Panc1 (cell line): ENCODE results near the gene OSBPL10. TPM values are rescaled to one million over a fixed set of nuclear protein-coding genes. Genes with fewer than 3 reads are reported as not detected.

Source experiments
- ATAC-seq: fragments of 200-7000 bp; cut with Tn5 transposase; 2 replicates; pipeline ENCODE4 v1.9.1; 2020; ENCODE audit warnings: mild to moderate bottlenecking, moderate library complexity
- BruUV-seq: library from RNA; stranded (reverse); fragments of 400-500 nt; replicated peaks from 2 replicates; lab custom pipeline; 2021; lab: Mats Ljungman, UMichigan
- CTCF ChIA-PET: fragments of 300-600 bp; sonication (Branson Sonifier 250); formaldehyde crosslinking; loops from one replicate; lab custom pipeline; 2022; ENCODE audit warnings: antibody characterized with exemption; lab: Charles Lee
- POLR2A ChIA-PET: fragments of 300-600 bp; sonication (Branson Sonifier 250); formaldehyde crosslinking; loops from one replicate; lab custom pipeline; 2022; ENCODE audit warnings: antibody characterized with exemption; lab: Charles Lee
- DNase-seq: peaks from one replicate; pipeline ENCODE4 v3.0.0-alpha.2; 2010; ENCODE audit warnings: low read depth, low spot score
- H3K27ac ChIP-seq: 2 replicates; pipeline ENCODE4 v1.5.1; 2011; ENCODE audit warnings: mild to moderate bottlenecking, low read length, inconsistent platforms
- H3K27me3 ChIP-seq: fragments of 200-500 bp; sonication (Bioruptor generic); 2 replicates; pipeline ENCODE4 v1.6.0; 2014; ENCODE audit warnings: low read length, inconsistent platforms; ENCODE audit not compliant: control insufficient read depth, insufficient read depth
- H3K36me3 ChIP-seq: fragments of 200-500 bp; sonication (Bioruptor generic); 2 replicates; pipeline ENCODE4 v1.5.1; 2014; ENCODE audit warnings: inconsistent platforms, mild to moderate bottlenecking, low read length, moderate library complexity; ENCODE audit not compliant: control insufficient read depth, insufficient read depth
- H3K4me1 ChIP-seq: 2 replicates; pipeline ENCODE4 v1.5.1; 2011; ENCODE audit warnings: inconsistent platforms, mild to moderate bottlenecking, low read length, moderate library complexity; ENCODE audit not compliant: control insufficient read depth, insufficient read depth
- H3K4me3 ChIP-seq, 2 experiments: 2 replicates each; pipeline ENCODE4 v1.5.1; 2011 to 2012; ENCODE audit warnings: low read depth in 2 of 2, low read length in 2 of 2, mild to moderate bottlenecking in 2 of 2, inconsistent platforms in 1 of 2, moderate library complexity in 1 of 2
- H3K9me3 ChIP-seq: fragments of 200-500 bp; sonication (Bioruptor generic); 2 replicates; pipeline ENCODE4 v1.5.1; 2014; ENCODE audit warnings: low read depth, mild to moderate bottlenecking, inconsistent platforms, low read length, moderate library complexity; ENCODE audit not compliant: control insufficient read depth, insufficient read depth
- POLR2AphosphoS5 ChIP-seq: IDR thresholded peaks from 2 replicates; pipeline ENCODE4 v1.6.1; 2012; ENCODE audit warnings: mild to moderate bottlenecking, low read depth, low read length, moderate library complexity
- SIN3A ChIP-seq: IDR thresholded peaks from 2 replicates; pipeline ENCODE4 v1.6.1; 2012; ENCODE audit warnings: low read depth, mild to moderate bottlenecking, low read length, moderate library complexity, borderline replicate concordance; ENCODE audit not compliant: insufficient read depth
- TCF7L2 ChIP-seq: IDR thresholded peaks from 2 replicates; pipeline ENCODE4 v1.6.1; 2011; ENCODE audit warnings: mild to moderate bottlenecking, low read depth, low read length, inconsistent platforms
- in situ Hi-C: cut with HindIII; loops from 2 replicates; pipeline ENCODE4 v1.10.0; 2016; ENCODE audit warnings: low sequenced_read_pairs, low pct_unique_long_range_greater_than_20kb
- intact Hi-C: fragments of 100-400 bp; cut with micrococcal nuclease; formaldehyde crosslinking; loops from one replicate; pipeline ENCODE4 v1.10.0; 2022; ENCODE audit not compliant: unreplicated experiment
- total RNA-seq: library from RNA; stranded (reverse); gene quantifications from one replicate; pipeline ENCODE4 v1.2.1, GENCODE V29; 2021; ENCODE audit not compliant: unreplicated experiment
- TF ChIP-seq, protein P1 (sequence below), 2 experiments: IDR thresholded peaks; 2 replicates each; pipeline ENCODE4 v1.6.1; 2011 to 2012; ENCODE audit warnings: low read depth in 2 of 2, control low read depth in 1 of 2, low read length in 1 of 2, mild to moderate bottlenecking in 1 of 2, moderate library complexity in 1 of 2; ENCODE audit not compliant: insufficient read depth in 1 of 2
- TF ChIP-seq, protein P2 (sequence below): fragments of 450-650 bp; IDR thresholded peaks from 2 replicates; pipeline ENCODE4 v1.5.1; 2017; ENCODE audit warnings: mild to moderate bottlenecking

Gene OSBPL10
- total RNA-seq, 1 experiment from 2014 or later = 88.1 TPM

DNA sequence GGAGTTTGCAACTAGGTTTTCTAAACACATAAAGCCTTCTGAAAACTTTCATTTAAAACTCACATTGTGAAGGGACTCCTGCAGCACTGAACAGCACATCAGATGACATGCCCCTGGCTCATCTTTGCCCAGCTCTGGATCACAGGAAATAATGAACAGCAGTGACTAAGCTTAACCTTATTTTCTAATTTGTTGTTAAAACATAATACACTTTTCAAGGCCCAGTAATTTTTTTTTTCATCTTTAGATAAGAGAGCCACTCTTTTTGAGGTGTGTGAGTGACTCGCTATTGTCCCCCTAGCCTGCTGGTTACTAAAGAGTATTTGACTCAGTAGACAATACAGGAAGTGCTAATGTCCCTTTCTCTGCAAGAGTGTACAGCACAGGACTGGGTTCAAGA, 204.0 kb downstream of the OSBPL10 start:
- Histone ChIP-seq H3K27me3 (no peaks in the 10 kb centered on the region), H3K36me3 (no peaks in the 10 kb centered on the region; the same call in 1 of the 2 replicates), H3K27ac (no peak overlapping the region), H3K4me3 (no peak overlapping the region), H3K4me1 (no peaks in the 10 kb centered on the region), H3K9me3 (no peaks in the 10 kb centered on the region)
- intact Hi-C loops (no loop called here), in situ Hi-C loops (no loop called here)
- ChIA-PET CTCF (no interaction called here), POLR2A (no interaction called here)
- no peak for DNase-seq
- TF ChIP-seq TCF7L2 (no peak), SIN3A (no peak), POLR2AphosphoS5 (no peak)
- TF ChIP-seq, protein P1, sequence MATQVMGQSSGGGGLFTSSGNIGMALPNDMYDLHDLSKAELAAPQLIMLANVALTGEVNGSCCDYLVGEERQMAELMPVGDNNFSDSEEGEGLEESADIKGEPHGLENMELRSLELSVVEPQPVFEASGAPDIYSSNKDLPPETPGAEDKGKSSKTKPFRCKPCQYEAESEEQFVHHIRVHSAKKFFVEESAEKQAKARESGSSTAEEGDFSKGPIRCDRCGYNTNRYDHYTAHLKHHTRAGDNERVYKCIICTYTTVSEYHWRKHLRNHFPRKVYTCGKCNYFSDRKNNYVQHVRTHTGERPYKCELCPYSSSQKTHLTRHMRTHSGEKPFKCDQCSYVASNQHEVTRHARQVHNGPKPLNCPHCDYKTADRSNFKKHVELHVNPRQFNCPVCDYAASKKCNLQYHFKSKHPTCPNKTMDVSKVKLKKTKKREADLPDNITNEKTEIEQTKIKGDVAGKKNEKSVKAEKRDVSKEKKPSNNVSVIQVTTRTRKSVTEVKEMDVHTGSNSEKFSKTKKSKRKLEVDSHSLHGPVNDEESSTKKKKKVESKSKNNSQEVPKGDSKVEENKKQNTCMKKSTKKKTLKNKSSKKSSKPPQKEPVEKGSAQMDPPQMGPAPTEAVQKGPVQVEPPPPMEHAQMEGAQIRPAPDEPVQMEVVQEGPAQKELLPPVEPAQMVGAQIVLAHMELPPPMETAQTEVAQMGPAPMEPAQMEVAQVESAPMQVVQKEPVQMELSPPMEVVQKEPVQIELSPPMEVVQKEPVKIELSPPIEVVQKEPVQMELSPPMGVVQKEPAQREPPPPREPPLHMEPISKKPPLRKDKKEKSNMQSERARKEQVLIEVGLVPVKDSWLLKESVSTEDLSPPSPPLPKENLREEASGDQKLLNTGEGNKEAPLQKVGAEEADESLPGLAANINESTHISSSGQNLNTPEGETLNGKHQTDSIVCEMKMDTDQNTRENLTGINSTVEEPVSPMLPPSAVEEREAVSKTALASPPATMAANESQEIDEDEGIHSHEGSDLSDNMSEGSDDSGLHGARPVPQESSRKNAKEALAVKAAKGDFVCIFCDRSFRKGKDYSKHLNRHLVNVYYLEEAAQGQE (IDR thresholded peaks at IDR 0.05; ENCODE audit: insufficient read depth in 1 of 2, low read depth in 2 of 2, low read length in 1 of 2) = no peak
- TF ChIP-seq, protein P2, sequence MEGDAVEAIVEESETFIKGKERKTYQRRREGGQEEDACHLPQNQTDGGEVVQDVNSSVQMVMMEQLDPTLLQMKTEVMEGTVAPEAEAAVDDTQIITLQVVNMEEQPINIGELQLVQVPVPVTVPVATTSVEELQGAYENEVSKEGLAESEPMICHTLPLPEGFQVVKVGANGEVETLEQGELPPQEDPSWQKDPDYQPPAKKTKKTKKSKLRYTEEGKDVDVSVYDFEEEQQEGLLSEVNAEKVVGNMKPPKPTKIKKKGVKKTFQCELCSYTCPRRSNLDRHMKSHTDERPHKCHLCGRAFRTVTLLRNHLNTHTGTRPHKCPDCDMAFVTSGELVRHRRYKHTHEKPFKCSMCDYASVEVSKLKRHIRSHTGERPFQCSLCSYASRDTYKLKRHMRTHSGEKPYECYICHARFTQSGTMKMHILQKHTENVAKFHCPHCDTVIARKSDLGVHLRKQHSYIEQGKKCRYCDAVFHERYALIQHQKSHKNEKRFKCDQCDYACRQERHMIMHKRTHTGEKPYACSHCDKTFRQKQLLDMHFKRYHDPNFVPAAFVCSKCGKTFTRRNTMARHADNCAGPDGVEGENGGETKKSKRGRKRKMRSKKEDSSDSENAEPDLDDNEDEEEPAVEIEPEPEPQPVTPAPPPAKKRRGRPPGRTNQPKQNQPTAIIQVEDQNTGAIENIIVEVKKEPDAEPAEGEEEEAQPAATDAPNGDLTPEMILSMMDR = no peak
- no TSS peak for BruUV-seq
- ATAC-seq = no peak

DNA sequence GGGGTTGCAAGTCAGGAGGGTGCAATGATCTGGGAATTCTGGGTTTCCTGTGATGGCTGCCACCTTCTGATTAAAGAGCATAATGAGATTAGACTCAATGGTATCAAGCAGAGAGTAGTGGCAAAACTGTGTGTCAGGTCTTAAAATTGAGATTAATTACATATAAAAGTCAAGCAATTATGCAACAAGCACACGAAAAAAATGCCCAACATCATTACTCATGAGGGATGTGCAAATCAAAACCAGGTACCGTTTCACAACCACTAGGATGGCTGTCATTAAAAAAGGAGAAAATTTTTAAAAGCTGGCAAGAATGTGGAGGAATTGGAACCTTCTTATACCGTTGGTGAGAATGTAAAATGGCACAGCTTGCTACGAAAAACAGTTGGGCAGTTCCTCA, 205.0 kb downstream of the OSBPL10 start:
- DNase-seq = no peak
- in situ Hi-C loops = no loop called here
- Histone ChIP-seq H3K4me3 (no peak overlapping the region), H3K36me3 (no peaks in the 10 kb centered on the region; the same call in 1 of the 2 replicates), H3K27ac (no peak overlapping the region), H3K9me3 (no peaks in the 10 kb centered on the region), H3K27me3 (no peaks in the 10 kb centered on the region), H3K4me1 (no peaks in the 10 kb centered on the region)
- POLR2A ChIA-PET = no interaction called here
- CTCF ChIA-PET = no interaction called here
- ATAC-seq = no peak
- TF ChIP-seq TCF7L2 (no peak), SIN3A (no peak), POLR2AphosphoS5 (no peak)
- TF ChIP-seq, protein P2 = no peak
- TF ChIP-seq, protein P1 (IDR thresholded peaks at IDR 0.05; ENCODE audit: insufficient read depth in 1 of 2, low read depth in 2 of 2, low read length in 1 of 2) = no peak
- intact Hi-C loops = no loop called here
- no TSS peak for BruUV-seq
